Activated CD8-positive, alpha-beta T cell treated with anti-CD3 and anti-CD28 coated beads, Interleukin-2, amount 10 ng/mL, durations not matched to agents 7 days and 5 days (primary cell): ENCODE measurements around the gene RPS19BP1. TPM values are rescaled to one million over a fixed set of nuclear protein-coding genes. Genes with fewer than 3 reads are reported as not detected.

ENCODE experiments used
- ATAC-seq: fragments of 150-1000 bp; cut with Tn5 transposase; one replicate; pipeline ENCODE4 v1.10.0; 2021; ENCODE audit warnings: moderate library complexity
- CTCF ChIA-PET: fragments of 350-600 bp; sonication (Branson Sonifier 250); formaldehyde crosslinking; loops from one replicate; lab custom pipeline; 2021; ENCODE audit warnings: antibody characterized with exemption; lab: Charles Lee
- POLR2A ChIA-PET: fragments of 350-600 bp; sonication (Branson Sonifier 250); formaldehyde crosslinking; loops from one replicate; lab custom pipeline; 2021; ENCODE audit warnings: antibody characterized with exemption; lab: Charles Lee
- DNase-seq: peaks from one replicate; pipeline ENCODE4 v3.0.0-alpha.2; 2020
- H3K27ac Mint-ChIP-seq: one replicate; pipeline ENCODE4 v1.8.0; 2021; ENCODE audit warnings: mild to moderate bottlenecking, mixed read lengths
- H3K27me3 Mint-ChIP-seq: one replicate; pipeline ENCODE4 v1.8.0; 2021; ENCODE audit warnings: low read depth, mixed read lengths
- H3K36me3 Mint-ChIP-seq: one replicate; pipeline ENCODE4 v1.8.0; 2021; ENCODE audit warnings: low read depth, mixed read lengths
- H3K4me1 Mint-ChIP-seq: one replicate; pipeline ENCODE4 v1.8.0; 2021; ENCODE audit warnings: low read depth, mixed read lengths
- H3K4me3 Mint-ChIP-seq: one replicate; pipeline ENCODE4 v1.8.0; 2021; ENCODE audit warnings: mild to moderate bottlenecking, mixed read lengths
- H3K9me3 Mint-ChIP-seq: one replicate; pipeline ENCODE4 v1.8.0; 2022; ENCODE audit warnings: mixed read lengths; ENCODE audit not compliant: insufficient read depth
- total RNA-seq, 2 experiments: library from RNA; stranded (reverse); gene quantifications; one replicate each; pipeline ENCODE4 v1.2.3, GENCODE V29; 2021

The RPS19BP1 gene
- total RNA-seq, 2 experiments from 2014 or later = 80.1 to 80.2 TPM

- Mint-ChIP-seq H3K4me3 (no peak overlapping the region), H3K9me3 (no peaks in the 10 kb centered on the region), H3K27ac (no peak overlapping the region), H3K36me3 (peaks cover 2% of the 10 kb centered on the region), H3K27me3 (peaks cover 8% of the 10 kb centered on the region), H3K4me1 (peaks cover 15% of the 10 kb centered on the region)
- ChIA-PET CTCF (no interaction called here), POLR2A (no interaction called here)
- ATAC-seq = no peak
- no peak for DNase-seq
Observed at GRCh38 chr22:39569066-39569465, 36.5 kb upstream of the RPS19BP1 start.

- ChIA-PET POLR2A (no interaction called here), CTCF (no interaction called here)
- H3K36me3 Mint-ChIP-seq = peaks cover 2% of the 10 kb centered on the region
- H3K27ac Mint-ChIP-seq = peak overlapping the region; percentile 17
- DNase-seq = no peak
- no peak for ATAC-seq
- H3K9me3 Mint-ChIP-seq = no peaks in the 10 kb centered on the region
- H3K4me1 Mint-ChIP-seq = peaks cover 15% of the 10 kb centered on the region
- no peak overlapping the region for H3K4me3 Mint-ChIP-seq
- H3K27me3 Mint-ChIP-seq = peaks cover 8% of the 10 kb centered on the region
Observed at GRCh38 chr22:39568278-39568981, 35.9 kb upstream of the RPS19BP1 start.

- Mint-ChIP-seq H3K4me1 (peaks cover 15% of the 10 kb centered on the region), H3K4me3 (no peak overlapping the region)
- POLR2A ChIA-PET = no interaction called here
Observed at GRCh38 chr22:39567135-39567946, 34.8 kb upstream of the RPS19BP1 start.

GRCh38 chr22:39565414-39565944 is 32.9 kb upstream of the RPS19BP1 start:
- no peak for ATAC-seq
- peaks cover 15% of the 10 kb centered on the region for H3K4me1 Mint-ChIP-seq
- CTCF ChIA-PET = no interaction called here
- POLR2A ChIA-PET = no interaction called here
- no peaks in the 10 kb centered on the region for H3K9me3 Mint-ChIP-seq
- no peak overlapping the region for H3K27ac Mint-ChIP-seq
- no peak for DNase-seq
- H3K4me3 Mint-ChIP-seq = no peak overlapping the region
- peaks cover 2% of the 10 kb centered on the region for H3K36me3 Mint-ChIP-seq
- H3K27me3 Mint-ChIP-seq = peaks cover 9% of the 10 kb centered on the region

More at GRCh38 chr22:39567135-39567946, 34.8 kb upstream of the RPS19BP1 start:
- H3K27me3 Mint-ChIP-seq = peaks cover 8% of the 10 kb centered on the region
- peak; percentile 70 for DNase-seq
- peak overlapping the region; percentile 73 for H3K27ac Mint-ChIP-seq
- ATAC-seq = peak; percentile 92
- CTCF ChIA-PET = no interaction called here
- no peaks in the 10 kb centered on the region for H3K9me3 Mint-ChIP-seq
- peaks cover 2% of the 10 kb centered on the region for H3K36me3 Mint-ChIP-seq

- DNase-seq = no peak
- Mint-ChIP-seq H3K36me3 (peaks cover 2% of the 10 kb centered on the region), H3K4me1 (peaks cover 15% of the 10 kb centered on the region), H3K27ac (no peak overlapping the region), H3K9me3 (no peaks in the 10 kb centered on the region), H3K4me3 (no peak overlapping the region), H3K27me3 (peaks cover 19% of the 10 kb centered on the region)
- ChIA-PET POLR2A (no interaction called here), CTCF (no interaction called here)
- no peak for ATAC-seq
Observed at GRCh38 chr22:39563571-39564428, 31.3 kb upstream of the RPS19BP1 start.

- H3K27ac Mint-ChIP-seq = no peak overlapping the region
- peaks cover 2% of the 10 kb centered on the region for H3K36me3 Mint-ChIP-seq
- ChIA-PET CTCF (interaction anchor here (0.8 to 1.5 kb wide), 2 partner anchors 382 to 462 kb away, joined by 3 to 9 read pairs; no protein-coding TSS in a partner anchor), POLR2A (no interaction called here)
- ATAC-seq (no peak), DNase-seq (no peak)
- H3K4me3 Mint-ChIP-seq = no peak overlapping the region
- peaks cover 13% of the 10 kb centered on the region for H3K4me1 Mint-ChIP-seq
- H3K9me3 Mint-ChIP-seq = no peaks in the 10 kb centered on the region
- H3K27me3 Mint-ChIP-seq = peaks cover 25% of the 10 kb centered on the region
Observed at GRCh38 chr22:39562839-39563489, 30.4 kb upstream of the RPS19BP1 start.

- Mint-ChIP-seq H3K9me3 (no peaks in the 10 kb centered on the region), H3K36me3 (no peaks in the 10 kb centered on the region), H3K27ac (no peak overlapping the region), H3K4me3 (no peak overlapping the region), H3K27me3 (peaks cover 39% of the 10 kb centered on the region), H3K4me1 (peaks cover 3% of the 10 kb centered on the region)
- DNase-seq (no peak), ATAC-seq (no peak)
- ChIA-PET CTCF (interaction anchor here (1.0 to 2.7 kb wide), 2 partner anchors 464 to 477 kb away, joined by 3 to 14 read pairs; no protein-coding TSS in a partner anchor), POLR2A (no interaction called here)
Observed at GRCh38 chr22:39560127-39560526, 27.6 kb upstream of the RPS19BP1 start.

- DNase-seq (no peak), ATAC-seq (no peak)
- ChIA-PET POLR2A (no interaction called here), CTCF (interaction anchor here (0.6 to 2.7 kb wide), 4 partner anchors 351 to 477 kb away, joined by 3 to 14 read pairs (median 3); no protein-coding TSS in a partner anchor)
- Mint-ChIP-seq H3K4me3 (no peak overlapping the region), H3K4me1 (peaks cover 3% of the 10 kb centered on the region), H3K27ac (no peak overlapping the region), H3K9me3 (no peaks in the 10 kb centered on the region), H3K27me3 (peaks cover 39% of the 10 kb centered on the region), H3K36me3 (no peaks in the 10 kb centered on the region)
Observed at GRCh38 chr22:39559456-39560105, 27.0 kb upstream of the RPS19BP1 start.

GRCh38 chr22:39558950-39559349 is 26.4 kb upstream of the RPS19BP1 start:
- no peak for DNase-seq
- peaks cover 3% of the 10 kb centered on the region for H3K4me1 Mint-ChIP-seq
- H3K27me3 Mint-ChIP-seq = peaks cover 45% of the 10 kb centered on the region
- POLR2A ChIA-PET = no interaction called here
- H3K27ac Mint-ChIP-seq = no peak overlapping the region
- CTCF ChIA-PET = interaction anchor here (0.6 to 2.7 kb wide), 3 partner anchors 351 to 478 kb away, joined by 3 to 14 read pairs (median 3); no protein-coding TSS in a partner anchor
- H3K9me3 Mint-ChIP-seq = no peaks in the 10 kb centered on the region
- no peak for ATAC-seq
- no peaks in the 10 kb centered on the region for H3K36me3 Mint-ChIP-seq
- H3K4me3 Mint-ChIP-seq = no peak overlapping the region

GRCh38 chr22:39558254-39558727 is 25.7 kb upstream of the RPS19BP1 start:
- no peak for ATAC-seq
- Mint-ChIP-seq H3K9me3 (no peaks in the 10 kb centered on the region), H3K27me3 (peaks cover 48% of the 10 kb centered on the region), H3K4me3 (no peak overlapping the region), H3K4me1 (peaks cover 3% of the 10 kb centered on the region), H3K27ac (no peak overlapping the region), H3K36me3 (no peaks in the 10 kb centered on the region)
- ChIA-PET POLR2A (no interaction called here), CTCF (interaction anchor here (2.7 kb wide), 1 partner anchor 466 kb away, joined by 14 read pairs; no protein-coding TSS in a partner anchor)
- DNase-seq = no peak
